Esophagus mucosa (tissue), 1 donor: ENCODE data around the gene CTSW. TPM values are rescaled to one million over a fixed set of nuclear protein-coding genes. Genes with fewer than 3 reads are reported as not detected.

Experiments used
- ATAC-seq: fragments of 200-7000 bp; cut with Tn5 transposase; one replicate; pipeline ENCODE4 v1.9.1; 2020
- total RNA-seq: library from RNA; stranded (reverse); gene quantifications from one replicate; pipeline ENCODE4 v1.2.4, GENCODE V29; 2023
- donor health status: DM: yes; HTN: yes; CAD: no.

CTSW gene
- total RNA-seq, 1 donor from 2014 or later, result not detected

GRCh38 chr11:65856689-65857499 lies 22.7 kb upstream of the CTSW start:
- peak; percentile 43 for ATAC-seq

GRCh38 chr11:65857500-65857852 lies 22.2 kb upstream of the CTSW start:
- ATAC-seq, result peak; percentile 0

- ATAC-seq, result peak; percentile 76
Observed at GRCh38 chr11:65857853-65858680, 21.6 kb upstream of the CTSW start, which contains the start of gene CFL1. Gene CFL1, minus strand, starts transcription at chr11:65858180. Its CDS starts 81 bp downstream, at chr11:65858099.

- no peak for ATAC-seq
Observed at GRCh38 chr11:65858681-65859087, 21.0 kb upstream of the CTSW start.

GRCh38 chr11:65859095-65859811 lies 20.4 kb upstream of the CTSW start:
- ATAC-seq, result peak; percentile 67

GRCh38 chr11:65859812-65860277 lies 19.8 kb upstream of the CTSW start:
- ATAC-seq, result no peak

- peak; percentile 62 for ATAC-seq
Observed at GRCh38 chr11:65860278-65861164, 19.1 kb upstream of the CTSW start, which contains the start of gene MUS81. Gene MUS81, plus strand, starts transcription at chr11:65860433. Its CDS starts 321 bp downstream, at chr11:65860754.

- ATAC-seq, result no peak
Observed at GRCh38 chr11:65861165-65861505, 18.5 kb upstream of the CTSW start.

GRCh38 chr11:65861533-65862183 lies 18.0 kb upstream of the CTSW start:
- ATAC-seq, result no peak

- no peak for ATAC-seq
Observed at GRCh38 chr11:65862191-65862735, 17.4 kb upstream of the CTSW start.

- ATAC-seq, result no peak
Observed at GRCh38 chr11:65862941-65863888, 16.4 kb upstream of the CTSW start.

GRCh38 chr11:65863889-65864705 lies 15.5 kb upstream of the CTSW start:
- ATAC-seq, result no peak

- no peak for ATAC-seq
Observed at GRCh38 chr11:65864706-65865471, 14.7 kb upstream of the CTSW start.

GRCh38 chr11:65865550-65866172 lies 14.0 kb upstream of the CTSW start:
- no peak for ATAC-seq

- ATAC-seq, result no peak
Observed at GRCh38 chr11:65866509-65867283, 12.9 kb upstream of the CTSW start.

- ATAC-seq, result no peak
Observed at GRCh38 chr11:65867284-65868071, 12.2 kb upstream of the CTSW start.
